Measurements from ENCODE around the gene HSDL1. TPM values are rescaled to one million over a fixed set of nuclear protein-coding genes. Genes with fewer than 3 reads are reported as not detected.

Gene HSDL1
- total and polyA plus RNA-seq, 10 of the 15 experiments (the other 5 are each of a cell fraction or from before 2014, with no cell fraction given): 2.0 to 13.4 (median 5.6) TPM

DNA sequence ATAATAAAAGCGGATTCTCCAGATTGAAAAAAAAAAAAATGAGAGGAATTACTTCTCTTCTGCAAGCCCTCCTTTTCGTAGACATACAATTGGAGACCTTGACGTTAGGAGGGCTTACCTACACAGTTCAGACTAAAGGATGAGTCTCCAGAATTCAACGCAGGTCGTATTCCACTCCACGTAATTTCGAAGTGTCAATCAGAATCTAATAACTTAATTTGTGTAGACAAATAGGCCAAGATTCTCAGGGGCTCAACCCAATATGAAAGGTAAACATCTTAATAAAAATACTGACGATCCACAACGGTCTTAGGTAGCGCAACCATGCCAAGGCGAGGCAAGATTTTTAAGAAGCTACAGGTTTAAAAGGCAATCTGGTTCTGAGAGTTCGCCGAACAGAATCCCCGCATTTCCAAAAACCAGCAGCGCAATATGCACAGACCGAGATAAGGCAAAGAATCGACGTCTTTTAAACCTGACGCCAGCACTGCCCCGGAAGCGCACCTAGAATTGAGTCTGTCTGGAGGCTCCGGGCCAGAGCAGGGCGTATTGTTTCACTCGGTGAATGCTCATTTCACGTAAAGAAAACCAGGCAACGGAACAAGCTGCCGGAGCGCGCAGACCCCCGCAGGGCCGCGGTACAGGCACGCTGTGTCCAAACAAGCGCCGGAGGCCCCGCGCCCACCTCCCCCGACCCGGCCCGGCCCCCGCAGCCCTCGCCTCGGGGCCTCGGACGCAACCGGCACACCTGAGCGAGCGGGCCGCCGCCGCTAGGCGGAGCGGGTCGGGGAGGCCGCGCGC is 28.9 kb downstream of the HSDL1 start:
- Histone ChIP-seq H2AFZ (ENCODE audit: control insufficient read depth, low read depth, low read length) (peak overlapping the region; percentile 93), H3K79me2 (ENCODE audit: control insufficient read depth, insufficient read depth, low read length) (peaks cover 47% of the 10 kb centered on the region), H3K27ac (ENCODE audit: control insufficient read depth, insufficient read depth) (peak overlapping the region; percentile 89), H4K20me1 (ENCODE audit: control insufficient read depth, insufficient read depth) (no peaks in the 10 kb centered on the region), H3K4me1 (ENCODE audit: control insufficient read depth, insufficient read depth, low read length) (peaks cover 11% of the 10 kb centered on the region), H3K9me3 (replicated peaks; ENCODE audit: control insufficient read depth, insufficient read depth, low read length) (no peaks in the 10 kb centered on the region), H3K9ac (ENCODE audit: control insufficient read depth, insufficient read depth, low read length) (peak overlapping the region; percentile 93), H3K36me3 (ENCODE audit: control insufficient read depth in 2 of 2, insufficient read depth in 2 of 2, low read length in 1 of 2) (no peaks in the 10 kb centered on the region), H3K4me2 (ENCODE audit: control insufficient read depth, insufficient read depth) (peak overlapping the region; percentile 87), H3K4me3 (peak overlapping the region; percentile 93), H3K27me3 (replicated peaks in 1 of 2; ENCODE audit: control insufficient read depth in 2 of 2, insufficient read depth in 2 of 2, low read length in 1 of 2) (no peaks in the 10 kb centered on the region)
- FAIRE-seq: peak; percentile 84
- BruUV-seq (replicated peaks): no TSS peak
- DNase-seq (ENCODE audit: low read depth, low spot score): no peak
- WGBS (ENCODE audit: insufficient coverage, insufficient replicate concordance, low lambda C conversion rate, missing lambda C conversion rate): under 1% methylated on average over 45 of the region's 57 CpGs
- peak; percentile 54 for ATAC-seq
- CTCF ChIA-PET: interaction anchor here (0.8 to 6.7 kb wide), 9 partner anchors 10 to 70 kb away, joined by 3 to 58 read pairs (median 3); partner anchors contain the start of genes DNAAF1, HSDL1 and TAF1C
- SMC1A ChIA-PET (ENCODE audit: uncharacterized antibody, unreplicated experiment): interaction anchor here (0.5 to 1.6 kb wide), 7 partner anchors 11 to 32 kb away, joined by 3 to 4 read pairs (median 3); no protein-coding TSS in a partner anchor
- intact Hi-C loops (cut with micrococcal nuclease; ENCODE audit: unreplicated experiment) (loop anchor here (2.0 kb wide), 1 partner anchor 29 kb away; the partner anchor contains the start of genes DNAAF1 and HSDL1), in situ Hi-C loops (cut with MboI) (no loop called here)
- RAD21 ChIA-PET (ENCODE audit: unreplicated experiment): interaction anchor here (1.1 to 1.6 kb wide), 6 partner anchors 16 to 71 kb away, joined by 3 to 9 read pairs (median 5); partner anchors contain the start of gene TAF1C
- POLR2A ChIA-PET: interaction anchor here (0.9 to 1.9 kb wide), 7 partner anchors 12 to 70 kb away, joined by 3 to 9 read pairs (median 3); no protein-coding TSS in a partner anchor
- TF ChIP-seq RBBP5 (conservative IDR thresholded peaks at IDR 0.05) (no peak), IKZF2 (IDR thresholded peaks at IDR 0.05) (no peak), CREB1 (IDR thresholded peaks at IDR 0.05; ENCODE audit: low read depth) (0 out of 2 replicates have a peak, but pooled peaks have one; percentile 23), STAT1 (conservative IDR thresholded peaks at IDR 0.05) (no peak), SMARCA5 (IDR thresholded peaks at IDR 0.05) (peak; percentile 12; the same call in 1 of the 2 replicates), TBL1XR1 (IDR thresholded peaks at IDR 0.05; ENCODE audit: low read depth, low read length) (no peak), ZNF24 (IDR thresholded peaks at IDR 0.05) (peak; percentile 49; the same call in 1 of the 2 replicates), ZSCAN29 (IDR thresholded peaks at IDR 0.05) (0 out of 2 replicates have a peak, but pooled peaks have one; percentile 36), BHLHE40 (IDR thresholded peaks at IDR 0.05; ENCODE audit: borderline replicate concordance in 1 of 2, low read depth in 2 of 2, low read length in 1 of 2) (no peak), MEF2A (IDR thresholded peaks at IDR 0.05; ENCODE audit: insufficient read depth, low read depth, low read length) (no peak), NBN (IDR thresholded peaks at IDR 0.05) (no peak), LARP7 (IDR thresholded peaks at IDR 0.05) (peak; percentile 37; the same call in 1 of the 2 replicates), CREM (IDR thresholded peaks at IDR 0.05; ENCODE audit: low read depth) (no peak), BRCA1 (IDR thresholded peaks at IDR 0.05; ENCODE audit: low read depth, low read length) (no peak), TCF12 (IDR thresholded peaks at IDR 0.05; ENCODE audit: low read depth, low read length) (no peak)
- TF ChIP-seq, protein P1, sequence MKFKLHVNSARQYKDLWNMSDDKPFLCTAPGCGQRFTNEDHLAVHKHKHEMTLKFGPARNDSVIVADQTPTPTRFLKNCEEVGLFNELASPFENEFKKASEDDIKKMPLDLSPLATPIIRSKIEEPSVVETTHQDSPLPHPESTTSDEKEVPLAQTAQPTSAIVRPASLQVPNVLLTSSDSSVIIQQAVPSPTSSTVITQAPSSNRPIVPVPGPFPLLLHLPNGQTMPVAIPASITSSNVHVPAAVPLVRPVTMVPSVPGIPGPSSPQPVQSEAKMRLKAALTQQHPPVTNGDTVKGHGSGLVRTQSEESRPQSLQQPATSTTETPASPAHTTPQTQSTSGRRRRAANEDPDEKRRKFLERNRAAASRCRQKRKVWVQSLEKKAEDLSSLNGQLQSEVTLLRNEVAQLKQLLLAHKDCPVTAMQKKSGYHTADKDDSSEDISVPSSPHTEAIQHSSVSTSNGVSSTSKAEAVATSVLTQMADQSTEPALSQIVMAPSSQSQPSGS (IDR thresholded peaks at IDR 0.05; ENCODE audit: low read length): no peak
- TF ChIP-seq, protein P2, sequence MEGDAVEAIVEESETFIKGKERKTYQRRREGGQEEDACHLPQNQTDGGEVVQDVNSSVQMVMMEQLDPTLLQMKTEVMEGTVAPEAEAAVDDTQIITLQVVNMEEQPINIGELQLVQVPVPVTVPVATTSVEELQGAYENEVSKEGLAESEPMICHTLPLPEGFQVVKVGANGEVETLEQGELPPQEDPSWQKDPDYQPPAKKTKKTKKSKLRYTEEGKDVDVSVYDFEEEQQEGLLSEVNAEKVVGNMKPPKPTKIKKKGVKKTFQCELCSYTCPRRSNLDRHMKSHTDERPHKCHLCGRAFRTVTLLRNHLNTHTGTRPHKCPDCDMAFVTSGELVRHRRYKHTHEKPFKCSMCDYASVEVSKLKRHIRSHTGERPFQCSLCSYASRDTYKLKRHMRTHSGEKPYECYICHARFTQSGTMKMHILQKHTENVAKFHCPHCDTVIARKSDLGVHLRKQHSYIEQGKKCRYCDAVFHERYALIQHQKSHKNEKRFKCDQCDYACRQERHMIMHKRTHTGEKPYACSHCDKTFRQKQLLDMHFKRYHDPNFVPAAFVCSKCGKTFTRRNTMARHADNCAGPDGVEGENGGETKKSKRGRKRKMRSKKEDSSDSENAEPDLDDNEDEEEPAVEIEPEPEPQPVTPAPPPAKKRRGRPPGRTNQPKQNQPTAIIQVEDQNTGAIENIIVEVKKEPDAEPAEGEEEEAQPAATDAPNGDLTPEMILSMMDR (IDR thresholded peaks at IDR 0.05 in 2 of 3, conservative IDR thresholded peaks at IDR 0.05 in 1 of 3; ENCODE audit: control insufficient read depth in 2 of 3, extremely low read depth in 1 of 3, insufficient read depth in 1 of 3, low read depth in 3 of 3, low read length in 3 of 3): peak in 2 of 3 experiments; percentile 3 to 19; a peak in 1 of 6 replicates
- TF ChIP-seq, protein P3, sequence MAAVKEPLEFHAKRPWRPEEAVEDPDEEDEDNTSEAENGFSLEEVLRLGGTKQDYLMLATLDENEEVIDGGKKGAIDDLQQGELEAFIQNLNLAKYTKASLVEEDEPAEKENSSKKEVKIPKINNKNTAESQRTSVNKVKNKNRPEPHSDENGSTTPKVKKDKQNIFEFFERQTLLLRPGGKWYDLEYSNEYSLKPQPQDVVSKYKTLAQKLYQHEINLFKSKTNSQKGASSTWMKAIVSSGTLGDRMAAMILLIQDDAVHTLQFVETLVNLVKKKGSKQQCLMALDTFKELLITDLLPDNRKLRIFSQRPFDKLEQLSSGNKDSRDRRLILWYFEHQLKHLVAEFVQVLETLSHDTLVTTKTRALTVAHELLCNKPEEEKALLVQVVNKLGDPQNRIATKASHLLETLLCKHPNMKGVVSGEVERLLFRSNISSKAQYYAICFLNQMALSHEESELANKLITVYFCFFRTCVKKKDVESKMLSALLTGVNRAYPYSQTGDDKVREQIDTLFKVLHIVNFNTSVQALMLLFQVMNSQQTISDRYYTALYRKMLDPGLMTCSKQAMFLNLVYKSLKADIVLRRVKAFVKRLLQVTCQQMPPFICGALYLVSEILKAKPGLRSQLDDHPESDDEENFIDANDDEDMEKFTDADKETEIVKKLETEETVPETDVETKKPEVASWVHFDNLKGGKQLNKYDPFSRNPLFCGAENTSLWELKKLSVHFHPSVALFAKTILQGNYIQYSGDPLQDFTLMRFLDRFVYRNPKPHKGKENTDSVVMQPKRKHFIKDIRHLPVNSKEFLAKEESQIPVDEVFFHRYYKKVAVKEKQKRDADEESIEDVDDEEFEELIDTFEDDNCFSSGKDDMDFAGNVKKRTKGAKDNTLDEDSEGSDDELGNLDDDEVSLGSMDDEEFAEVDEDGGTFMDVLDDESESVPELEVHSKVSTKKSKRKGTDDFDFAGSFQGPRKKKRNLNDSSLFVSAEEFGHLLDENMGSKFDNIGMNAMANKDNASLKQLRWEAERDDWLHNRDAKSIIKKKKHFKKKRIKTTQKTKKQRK (IDR thresholded peaks at IDR 0.05; ENCODE audit: low read depth, low read length): no peak
